Lung (tissue), 12 donors: ENCODE results near the gene DESI2. TPM values are rescaled to one million over a fixed set of nuclear protein-coding genes. Genes with fewer than 3 reads are reported as not detected.

Experiments
- ATAC-seq: fragments of 200-7000 bp; cut with Tn5 transposase; one replicate; pipeline ENCODE4 v1.9.1; 2020; ENCODE audit warnings: moderate number of reproducible peaks; ENCODE audit not compliant: insufficient read depth, low FRiP score
- DNase-seq, 3 donors: peaks; one replicate each; pipeline ENCODE4 v3.0.0-alpha.2; 2013 to 2017
- H3K27ac ChIP-seq, 2 donors: one replicate each; pipeline ENCODE4 v1.5.1; 2013; ENCODE audit warnings: mild to moderate bottlenecking in 2 of 2, moderate library complexity in 2 of 2, control low read depth in 1 of 2, inconsistent platforms in 1 of 2, low read depth in 1 of 2, low read length in 1 of 2
- H3K27me3 ChIP-seq, 3 donors: one replicate each; pipeline ENCODE4 v1.5.1; 2013; ENCODE audit warnings: low read length in 2 of 3; ENCODE audit not compliant: control insufficient read depth in 3 of 3, insufficient read depth in 3 of 3
- H3K36me3 ChIP-seq, 4 donors: one replicate each; pipeline ENCODE4 v1.5.1; 2013; ENCODE audit warnings: low read length in 4 of 4, mild to moderate bottlenecking in 1 of 4, moderate library complexity in 1 of 4; ENCODE audit not compliant: control insufficient read depth in 4 of 4, insufficient read depth in 4 of 4
- H3K4me1 ChIP-seq, 5 donors: one replicate each; pipeline ENCODE4 v1.5.1; 2013; ENCODE audit warnings: low read length in 5 of 5, mild to moderate bottlenecking in 2 of 5, moderate library complexity in 1 of 5; ENCODE audit not compliant: control insufficient read depth in 5 of 5, insufficient read depth in 5 of 5
- H3K4me3 ChIP-seq: one replicate; pipeline ENCODE4 v1.5.1; 2013; ENCODE audit warnings: mild to moderate bottlenecking, control low read depth, moderate library complexity
- H3K9ac ChIP-seq, 2 donors: one replicate each; pipeline ENCODE4 v1.5.1; 2013; ENCODE audit warnings: low read length in 2 of 2, control low read depth in 1 of 2; ENCODE audit not compliant: insufficient read depth in 1 of 2
- H3K9me3 ChIP-seq, 4 donors: one replicate each; pipeline ENCODE4 v1.5.1; 2013; ENCODE audit warnings: low read length in 3 of 4, mild to moderate bottlenecking in 1 of 4, moderate library complexity in 1 of 4; ENCODE audit not compliant: control insufficient read depth in 4 of 4, insufficient read depth in 3 of 4
- WGBS, 2 donors: extraction: QIAGEN DNeasy Blood & Tissue Kit; methylation state at CpG; one replicate each; pipeline ENCODE4 v1.1.7; 2013; 5-methylcytosine and 5-hydroxymethylcytosine counted together
- polyA plus RNA-seq, 2 donors: library from polyadenylated mRNA; stranded (reverse); fragments of 200-250 nt; gene quantifications; one replicate each; pipeline ENCODE4 v1.2.1, GENCODE V29; 2013
- total RNA-seq, 2 donors: library from RNA; depleted of rRNA in 1 of 2; stranded (reverse); fragments of >200 nt in 1 of 2; gene quantifications; one replicate each; pipeline ENCODE4 v1.2.1, GENCODE V29; 2014 to 2021
- TF ChIP-seq, protein P1 (sequence below): IDR thresholded peaks from 2 replicates; pipeline ENCODE4 v1.5.1; 2012; ENCODE audit warnings: mild to moderate bottlenecking; ENCODE audit errors: control extremely low read depth, extremely low read depth
- donor health status: control.
- donor health status: control.
- donor health status: Bipolar disorder and iron deficiency.
- donor health status: healthy.
- donor health status: DM: yes; HTN: yes; CAD: no.

The DESI2 gene
- total and polyA plus RNA-seq, 4 donors, result 17.1 to 142 (median 35.0) TPM

- Histone ChIP-seq H3K4me3 (no peak overlapping the region), H3K27me3 (no peaks in the 10 kb centered on the region), H3K36me3 (no peaks in the 10 kb centered on the region), H3K9me3 (no peaks in the 10 kb centered on the region), H3K9ac (no peak overlapping the region), H3K27ac (no peak overlapping the region), H3K4me1 (peaks cover 0 to 5% (median 0%) of the 10 kb centered on the region in 5 donors)
- DNase-seq, result peak in 2 of 3 donors; percentile 37 to 69
- WGBS, 2 donors, result 70 to 76% methylated on average over 11 of the region's 11 CpGs
- ATAC-seq, result no peak
- TF ChIP-seq, protein P1, sequence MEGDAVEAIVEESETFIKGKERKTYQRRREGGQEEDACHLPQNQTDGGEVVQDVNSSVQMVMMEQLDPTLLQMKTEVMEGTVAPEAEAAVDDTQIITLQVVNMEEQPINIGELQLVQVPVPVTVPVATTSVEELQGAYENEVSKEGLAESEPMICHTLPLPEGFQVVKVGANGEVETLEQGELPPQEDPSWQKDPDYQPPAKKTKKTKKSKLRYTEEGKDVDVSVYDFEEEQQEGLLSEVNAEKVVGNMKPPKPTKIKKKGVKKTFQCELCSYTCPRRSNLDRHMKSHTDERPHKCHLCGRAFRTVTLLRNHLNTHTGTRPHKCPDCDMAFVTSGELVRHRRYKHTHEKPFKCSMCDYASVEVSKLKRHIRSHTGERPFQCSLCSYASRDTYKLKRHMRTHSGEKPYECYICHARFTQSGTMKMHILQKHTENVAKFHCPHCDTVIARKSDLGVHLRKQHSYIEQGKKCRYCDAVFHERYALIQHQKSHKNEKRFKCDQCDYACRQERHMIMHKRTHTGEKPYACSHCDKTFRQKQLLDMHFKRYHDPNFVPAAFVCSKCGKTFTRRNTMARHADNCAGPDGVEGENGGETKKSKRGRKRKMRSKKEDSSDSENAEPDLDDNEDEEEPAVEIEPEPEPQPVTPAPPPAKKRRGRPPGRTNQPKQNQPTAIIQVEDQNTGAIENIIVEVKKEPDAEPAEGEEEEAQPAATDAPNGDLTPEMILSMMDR, result no peak
Observed at GRCh38 chr1:244727871-244728474, 75.0 kb downstream of the DESI2 start.

DNA sequence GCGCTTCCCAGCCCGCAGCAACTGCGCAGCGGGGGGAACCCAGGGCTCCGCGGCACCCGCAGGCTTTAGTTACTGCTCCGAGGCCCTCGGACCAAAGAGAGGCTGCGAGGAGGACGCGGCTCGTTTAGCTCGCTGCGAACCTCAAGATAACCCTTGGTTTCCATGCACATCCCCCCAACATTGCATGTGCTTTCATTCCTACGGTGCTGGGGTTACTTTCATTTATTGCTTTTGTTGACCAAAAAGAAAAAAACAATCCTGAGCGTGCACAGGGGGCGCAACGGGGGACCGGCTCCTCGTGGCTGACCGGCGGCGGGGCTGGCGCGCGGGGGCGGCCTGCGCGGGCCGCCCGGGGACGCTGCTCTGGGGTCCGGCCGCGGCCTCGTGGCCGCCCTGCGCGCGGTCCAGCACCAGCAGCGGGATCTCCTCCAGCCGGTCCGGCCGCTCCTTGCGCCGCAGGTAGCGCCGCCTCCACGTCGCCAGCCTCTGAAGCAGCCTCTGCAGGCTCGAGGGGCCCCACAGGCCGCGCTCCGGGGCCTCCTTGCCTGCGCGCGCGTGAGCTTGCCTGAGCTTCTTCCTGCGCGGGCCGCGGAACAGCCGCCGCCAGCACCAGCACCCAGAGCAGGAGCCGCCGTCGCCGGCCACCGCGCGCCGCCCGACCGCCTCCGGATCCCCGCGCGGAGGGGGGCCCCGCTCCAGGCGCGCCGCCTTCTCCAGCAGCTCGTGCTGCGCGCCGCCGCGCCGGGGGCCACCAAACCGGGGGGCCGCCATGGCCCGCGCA, 77.4 kb downstream of the DESI2 start:
- DNase-seq, result peak; percentile 69 to 80 (median 76)
- Histone ChIP-seq H3K9me3 (peaks cover 0 to 3% (median 0%) of the 10 kb centered on the region in 4 donors), H3K27ac (no peak overlapping the region), H3K27me3 (no peaks in the 10 kb centered on the region), H3K4me3 (peak overlapping the region; percentile 47), H3K9ac (peak overlapping the region; percentile 48 to 55), H3K4me1 (peaks cover 0 to 5% (median 0%) of the 10 kb centered on the region in 5 donors), H3K36me3 (no peaks in the 10 kb centered on the region)
- whole genome bisulfite sequencing, 2 donors, result 1% methylated on average over 52 to 94 of the region's 94 CpGs
- TF ChIP-seq, protein P1, result no peak
- ATAC-seq, result peak; percentile 50

DNA sequence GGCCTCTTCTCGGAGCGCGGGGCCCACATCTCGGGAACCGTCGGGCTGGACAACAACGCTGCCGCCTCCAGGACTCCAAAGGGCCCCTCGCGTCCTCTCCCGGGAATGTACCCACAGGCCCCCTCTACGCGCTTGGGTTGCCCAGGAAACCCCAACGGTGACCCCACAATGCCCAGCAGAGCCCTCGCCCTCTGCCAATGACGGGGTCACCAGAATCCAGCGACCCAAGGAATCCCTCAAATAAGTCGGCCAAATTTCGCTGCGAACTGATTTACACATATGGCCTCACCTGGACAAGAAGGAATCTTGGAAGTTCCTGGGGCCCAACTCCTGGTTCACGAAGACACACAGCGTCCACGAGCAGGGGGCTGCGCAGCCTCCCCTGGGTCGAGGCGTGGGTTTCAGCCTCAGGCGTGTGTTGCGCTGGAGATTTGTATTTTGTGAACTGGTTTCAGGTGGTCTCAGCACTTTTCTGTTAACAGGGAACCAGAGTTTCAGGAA, 78.1 kb downstream of the DESI2 start:
- ATAC-seq (no peak), DNase-seq (no peak)
- H3K9me3 ChIP-seq, result peaks cover 0 to 6% (median 0%) of the 10 kb centered on the region in 4 donors
- H3K36me3 ChIP-seq, result no peaks in the 10 kb centered on the region
- TF ChIP-seq, protein P1, result no peak
- 53 to 55% methylated on average over 28 of the region's 28 CpGs for WGBS, 2 donors
- no peak overlapping the region for H3K9ac ChIP-seq
- H3K4me1 ChIP-seq, result peaks cover 0 to 5% (median 0%) of the 10 kb centered on the region in 5 donors
- H3K27me3 ChIP-seq, result no peaks in the 10 kb centered on the region
- H3K4me3 ChIP-seq, result peak overlapping the region; percentile 47
- no peak overlapping the region for H3K27ac ChIP-seq
